SK-N-SH treated with all-trans-retinoic acid at 6 μM for 48 hours (cell line): ENCODE results near the gene PRKAG2.

Experiments
- ARNTL ChIP-seq: fragments of 450-650 bp; formaldehyde crosslinking; IDR thresholded peaks from 2 replicates; pipeline ENCODE4 v1.5.0; 2020; ENCODE audit warnings: low read depth, mild to moderate bottlenecking, moderate library complexity, borderline replicate concordance
- BACH2 ChIP-seq: fragments of 250-450 bp; sonication (Bioruptor Pico); IDR thresholded peaks from 2 replicates; pipeline ENCODE4 v1.9.0; 2021; ENCODE audit warnings: mild to moderate bottlenecking, borderline replicate concordance
- ESRRG ChIP-seq: fragments of 250-450 bp; sonication (Bioruptor Pico); IDR thresholded peaks from 2 replicates; pipeline ENCODE4 v1.6.1; 2021; ENCODE audit warnings: mild to moderate bottlenecking
- OSR1 ChIP-seq: fragments of 250-450 bp; sonication (Bioruptor Pico); IDR thresholded peaks from 2 replicates; pipeline ENCODE4 v1.8.0; 2022; ENCODE audit warnings: moderate library complexity, mild to moderate bottlenecking, inconsistent platforms
- PATZ1 ChIP-seq: fragments of 250-450 bp; sonication (Bioruptor Pico); IDR thresholded peaks from 2 replicates; pipeline ENCODE4 v1.8.0; 2020; ENCODE audit warnings: mild to moderate bottlenecking, moderate library complexity, borderline replicate concordance
- PPARA ChIP-seq: fragments of 250-450 bp; sonication (Bioruptor Pico); IDR thresholded peaks from 2 replicates; pipeline ENCODE4 v1.5.0; 2020; ENCODE audit warnings: mild to moderate bottlenecking, borderline replicate concordance
- RARB ChIP-seq: fragments of 250-450 bp; sonication (Bioruptor Pico); IDR thresholded peaks from 2 replicates; pipeline ENCODE4 v1.8.0; 2021; ENCODE audit warnings: mild to moderate bottlenecking, moderate library complexity
- TCF4 ChIP-seq: fragments of 250-450 bp; sonication (Bioruptor Pico); IDR thresholded peaks from 2 replicates; pipeline ENCODE4 v1.8.0; 2021; ENCODE audit warnings: mild to moderate bottlenecking, moderate library complexity, borderline replicate concordance
- TOX ChIP-seq: fragments of 250-450 bp; sonication (Bioruptor Pico); IDR thresholded peaks from 2 replicates; pipeline ENCODE4 v1.8.0; 2021; ENCODE audit warnings: mild to moderate bottlenecking, moderate library complexity, borderline replicate concordance
- ZFP30 ChIP-seq: fragments of 450-650 bp; formaldehyde crosslinking; IDR thresholded peaks from 2 replicates; pipeline ENCODE4 v1.5.0; 2022; ENCODE audit warnings: mild to moderate bottlenecking, moderate library complexity
- ZNF565 ChIP-seq: fragments of 450-650 bp; formaldehyde crosslinking; conservative IDR thresholded peaks from 2 replicates; pipeline ENCODE4 v1.5.0; 2020; ENCODE audit warnings: low read depth, mild to moderate bottlenecking, moderate library complexity
- ZNF8 ChIP-seq: fragments of 450-650 bp; formaldehyde crosslinking; IDR thresholded peaks from 2 replicates; pipeline ENCODE4 v1.5.0; 2020; ENCODE audit warnings: mild to moderate bottlenecking, moderate library complexity
- TF ChIP-seq, protein P1 (sequence below): fragments of 250-450 bp; sonication (Bioruptor Pico); IDR thresholded peaks from 2 replicates; pipeline ENCODE4 v1.5.1; 2020; ENCODE audit warnings: low read depth, mild to moderate bottlenecking, moderate library complexity
- TF ChIP-seq, protein P2 (sequence below): fragments of 250-450 bp; sonication (Bioruptor Pico); IDR thresholded peaks from 2 replicates; pipeline ENCODE4 v1.8.0; 2021; ENCODE audit warnings: low read depth, mild to moderate bottlenecking, moderate library complexity, borderline replicate concordance

DNA sequence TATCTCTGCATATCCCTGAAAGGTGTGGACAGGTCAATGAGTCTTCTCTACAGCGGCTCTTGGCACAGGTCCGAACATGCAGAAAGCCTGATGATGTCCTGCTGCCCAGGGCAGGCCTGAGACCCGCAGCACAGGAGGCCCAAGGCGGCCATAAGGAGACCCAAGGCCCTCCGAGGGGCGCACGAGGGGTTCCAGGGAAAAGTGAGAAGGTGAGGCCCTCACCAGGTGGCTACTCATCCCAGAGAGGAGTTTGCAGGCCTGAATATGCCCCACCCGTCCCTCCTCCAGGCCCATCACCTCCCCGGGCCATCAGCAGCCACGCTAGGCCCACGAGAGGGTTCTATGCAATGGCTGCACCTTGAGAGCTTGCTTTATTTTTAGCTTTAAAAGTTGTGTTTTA lies 183.8 kb downstream of the PRKAG2 start:
- TF ChIP-seq, protein P1, sequence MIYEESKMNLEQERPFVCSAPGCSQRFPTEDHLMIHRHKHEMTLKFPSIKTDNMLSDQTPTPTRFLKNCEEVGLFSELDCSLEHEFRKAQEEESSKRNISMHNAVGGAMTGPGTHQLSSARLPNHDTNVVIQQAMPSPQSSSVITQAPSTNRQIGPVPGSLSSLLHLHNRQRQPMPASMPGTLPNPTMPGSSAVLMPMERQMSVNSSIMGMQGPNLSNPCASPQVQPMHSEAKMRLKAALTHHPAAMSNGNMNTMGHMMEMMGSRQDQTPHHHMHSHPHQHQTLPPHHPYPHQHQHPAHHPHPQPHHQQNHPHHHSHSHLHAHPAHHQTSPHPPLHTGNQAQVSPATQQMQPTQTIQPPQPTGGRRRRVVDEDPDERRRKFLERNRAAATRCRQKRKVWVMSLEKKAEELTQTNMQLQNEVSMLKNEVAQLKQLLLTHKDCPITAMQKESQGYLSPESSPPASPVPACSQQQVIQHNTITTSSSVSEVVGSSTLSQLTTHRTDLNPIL (CRISPR knock-in tag) = no peak
- no peak for TF ChIP-seq RARB (CRISPR knock-in tag)
- no peak for TF ChIP-seq ZFP30 (CRISPR knock-in tag)
- no peak for TF ChIP-seq TOX
- TF ChIP-seq OSR1 (CRISPR knock-in tag) = no peak
- no peak for TF ChIP-seq ZNF8 (CRISPR knock-in tag)
- no peak for TF ChIP-seq ZNF565 (CRISPR knock-in tag)
- no peak for TF ChIP-seq ARNTL (CRISPR knock-in tag)
- TF ChIP-seq PATZ1 (CRISPR knock-in tag) = no peak
- no peak for TF ChIP-seq PPARA (CRISPR knock-in tag)
- TF ChIP-seq BACH2 (CRISPR knock-in tag) = no peak
- TF ChIP-seq ESRRG (CRISPR knock-in tag) = no peak
- no peak for TF ChIP-seq TCF4 (CRISPR knock-in tag)
- TF ChIP-seq, protein P2, sequence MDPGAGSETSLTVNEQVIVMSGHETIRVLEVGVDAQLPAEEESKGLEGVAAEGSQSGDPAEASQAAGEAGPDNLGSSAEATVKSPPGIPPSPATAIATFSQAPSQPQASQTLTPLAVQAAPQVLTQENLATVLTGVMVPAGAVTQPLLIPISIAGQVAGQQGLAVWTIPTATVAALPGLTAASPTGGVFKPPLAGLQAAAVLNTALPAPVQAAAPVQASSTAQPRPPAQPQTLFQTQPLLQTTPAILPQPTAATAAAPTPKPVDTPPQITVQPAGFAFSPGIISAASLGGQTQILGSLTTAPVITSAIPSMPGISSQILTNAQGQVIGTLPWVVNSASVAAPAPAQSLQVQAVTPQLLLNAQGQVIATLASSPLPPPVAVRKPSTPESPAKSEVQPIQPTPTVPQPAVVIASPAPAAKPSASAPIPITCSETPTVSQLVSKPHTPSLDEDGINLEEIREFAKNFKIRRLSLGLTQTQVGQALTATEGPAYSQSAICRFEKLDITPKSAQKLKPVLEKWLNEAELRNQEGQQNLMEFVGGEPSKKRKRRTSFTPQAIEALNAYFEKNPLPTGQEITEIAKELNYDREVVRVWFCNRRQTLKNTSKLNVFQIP = no peak
